Measurements from ENCODE around the gene GGTLC1. TPM values are rescaled to one million over a fixed set of nuclear protein-coding genes. Genes with fewer than 3 reads are reported as not detected.
"Not testable (repeated sequence)": the region's sequence is repeated elsewhere in the genome, so short reads cannot be mapped to it uniquely, and the experiment has no call there.

The GGTLC1 gene
- total and polyA plus RNA-seq, 5 donors from 2014 or later, result not detected

DNA sequence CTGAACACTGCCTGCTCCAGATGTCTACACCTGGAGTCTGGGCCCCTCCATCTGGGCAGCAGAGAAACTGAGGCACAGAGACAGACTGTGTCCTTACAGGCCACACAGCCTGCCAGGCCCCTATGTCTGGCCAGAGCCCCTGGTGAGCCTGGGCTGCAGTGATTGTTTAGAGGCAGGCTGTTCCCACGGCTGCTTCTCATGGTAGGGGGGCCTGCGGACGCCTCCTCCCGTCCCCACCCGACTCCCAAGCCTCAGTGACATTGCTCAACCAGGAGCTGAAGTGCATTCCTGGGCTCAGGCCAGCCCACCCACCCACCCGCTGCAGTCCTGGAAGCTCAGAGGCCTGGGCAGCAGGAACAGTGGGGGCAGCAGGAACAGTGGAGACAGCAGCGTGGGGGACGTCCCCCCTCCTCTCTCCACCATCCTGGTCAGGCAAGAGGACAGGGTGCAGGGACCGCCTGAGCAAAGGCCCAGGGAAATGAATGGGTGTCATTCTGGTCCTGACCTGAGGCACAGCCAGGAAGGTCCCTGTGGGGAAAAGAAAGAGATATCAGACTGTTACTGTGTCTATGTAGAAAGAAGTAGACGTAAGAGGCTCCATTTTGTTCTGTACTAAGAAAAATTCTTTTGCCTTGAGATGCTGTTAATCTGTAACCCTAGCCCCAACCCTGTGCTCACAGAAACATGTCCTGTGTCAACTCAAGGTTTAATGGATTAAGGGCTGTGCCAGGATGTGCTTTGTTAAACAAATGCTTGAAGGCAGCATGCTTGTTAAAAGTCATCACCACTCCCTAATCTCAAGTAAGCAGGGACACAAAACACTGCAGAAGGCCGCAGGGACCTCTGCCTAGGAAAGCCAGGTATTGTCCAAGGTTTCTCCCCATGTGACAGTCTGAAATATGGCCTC, 6.2 kb downstream of the GGTLC1 start:
- H3K9me3 ChIP-seq (ENCODE audit: control insufficient read depth in 2 of 2, low read length in 2 of 2); DNase-seq; H3K36me3 Mint-ChIP-seq; H3K27ac ChIP-seq (ENCODE audit: insufficient read depth, low read length, poor library complexity, severe bottlenecking); H3K27me3 Mint-ChIP-seq; H3K9me3 Mint-ChIP-seq; H3K4me3 ChIP-seq (ENCODE audit: low read depth, low read length); H3K4me1 ChIP-seq (ENCODE audit: control insufficient read depth, insufficient read depth, low read length, poor library complexity, severe bottlenecking); H3K36me3 ChIP-seq (ENCODE audit: control insufficient read depth, insufficient read depth, low read length); H3K27me3 ChIP-seq (ENCODE audit: control insufficient read depth, insufficient read depth, low read length); ATAC-seq (ENCODE audit: low read depth in 2 of 2); H3K4me3 Mint-ChIP-seq; H3K27ac Mint-ChIP-seq; H3K4me1 Mint-ChIP-seq: not testable (repeated sequence)

DNA sequence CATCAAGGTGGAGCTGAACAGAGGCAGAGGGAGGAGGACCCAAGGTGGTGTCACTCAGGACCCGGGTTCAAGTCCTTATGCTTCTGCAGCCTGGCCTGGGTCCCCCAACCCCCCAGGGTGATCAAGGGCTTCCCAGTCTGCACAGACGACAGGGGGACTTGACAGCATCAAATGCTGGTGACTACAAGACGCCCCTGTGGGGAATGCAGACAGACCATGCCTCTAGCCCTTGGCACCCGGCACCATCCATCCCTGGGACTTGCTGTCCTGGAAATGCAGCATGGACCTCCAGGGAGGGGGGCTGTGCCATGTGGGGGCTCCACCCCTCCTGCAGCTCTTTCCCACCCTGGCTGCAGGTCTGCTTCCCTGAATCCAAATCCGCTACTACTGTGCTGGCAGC, 7.1 kb downstream of the GGTLC1 start:
- not testable (repeated sequence) for H3K4me1 ChIP-seq (ENCODE audit: control insufficient read depth, insufficient read depth, low read length, poor library complexity, severe bottlenecking); ATAC-seq (ENCODE audit: low read depth in 2 of 2)

DNA sequence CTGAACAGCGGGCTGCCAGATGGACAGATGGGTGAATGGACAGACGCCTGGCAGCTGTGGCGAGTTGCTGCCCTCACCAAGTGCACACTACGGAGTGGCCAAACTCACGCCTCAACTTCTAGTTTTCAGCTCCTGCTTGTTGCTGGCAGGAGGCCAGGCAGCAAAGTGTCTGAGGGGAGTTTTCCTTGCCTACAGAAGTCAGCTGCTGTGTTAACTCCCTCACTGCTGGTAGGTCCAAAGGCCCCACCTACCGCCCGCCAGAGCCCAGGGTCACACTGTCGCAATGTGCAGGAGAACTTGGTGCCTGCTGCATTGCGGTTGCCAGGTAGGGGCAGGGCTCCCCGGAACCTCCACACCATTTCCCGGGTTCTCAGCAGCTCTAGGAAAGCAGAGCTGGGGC, 7.6 kb downstream of the GGTLC1 start:
- H3K27ac ChIP-seq (ENCODE audit: insufficient read depth, low read length, poor library complexity, severe bottlenecking); H3K36me3 Mint-ChIP-seq; H3K4me3 Mint-ChIP-seq; H3K36me3 ChIP-seq (ENCODE audit: control insufficient read depth, insufficient read depth, low read length); ATAC-seq (ENCODE audit: low read depth in 2 of 2); H3K9me3 ChIP-seq (ENCODE audit: control insufficient read depth in 2 of 2, low read length in 2 of 2); H3K9me3 Mint-ChIP-seq; H3K27me3 ChIP-seq (ENCODE audit: control insufficient read depth, insufficient read depth, low read length); H3K27me3 Mint-ChIP-seq; H3K27ac Mint-ChIP-seq; H3K4me1 ChIP-seq (ENCODE audit: control insufficient read depth, insufficient read depth, low read length, poor library complexity, severe bottlenecking); DNase-seq; H3K4me3 ChIP-seq (ENCODE audit: low read depth, low read length); H3K4me1 Mint-ChIP-seq: not testable (repeated sequence)

More for the DNA sequence above, 7.1 kb downstream of the GGTLC1 start:
- DNase-seq; H3K4me3 Mint-ChIP-seq; H3K9me3 ChIP-seq (ENCODE audit: control insufficient read depth in 2 of 2, low read length in 2 of 2); H3K27me3 ChIP-seq (ENCODE audit: control insufficient read depth, insufficient read depth, low read length); H3K27ac ChIP-seq (ENCODE audit: insufficient read depth, low read length, poor library complexity, severe bottlenecking); H3K27me3 Mint-ChIP-seq; H3K4me3 ChIP-seq (ENCODE audit: low read depth, low read length); H3K36me3 Mint-ChIP-seq; H3K4me1 Mint-ChIP-seq; H3K9me3 Mint-ChIP-seq; H3K27ac Mint-ChIP-seq; H3K36me3 ChIP-seq (ENCODE audit: control insufficient read depth, insufficient read depth, low read length): not testable (repeated sequence)

DNA sequence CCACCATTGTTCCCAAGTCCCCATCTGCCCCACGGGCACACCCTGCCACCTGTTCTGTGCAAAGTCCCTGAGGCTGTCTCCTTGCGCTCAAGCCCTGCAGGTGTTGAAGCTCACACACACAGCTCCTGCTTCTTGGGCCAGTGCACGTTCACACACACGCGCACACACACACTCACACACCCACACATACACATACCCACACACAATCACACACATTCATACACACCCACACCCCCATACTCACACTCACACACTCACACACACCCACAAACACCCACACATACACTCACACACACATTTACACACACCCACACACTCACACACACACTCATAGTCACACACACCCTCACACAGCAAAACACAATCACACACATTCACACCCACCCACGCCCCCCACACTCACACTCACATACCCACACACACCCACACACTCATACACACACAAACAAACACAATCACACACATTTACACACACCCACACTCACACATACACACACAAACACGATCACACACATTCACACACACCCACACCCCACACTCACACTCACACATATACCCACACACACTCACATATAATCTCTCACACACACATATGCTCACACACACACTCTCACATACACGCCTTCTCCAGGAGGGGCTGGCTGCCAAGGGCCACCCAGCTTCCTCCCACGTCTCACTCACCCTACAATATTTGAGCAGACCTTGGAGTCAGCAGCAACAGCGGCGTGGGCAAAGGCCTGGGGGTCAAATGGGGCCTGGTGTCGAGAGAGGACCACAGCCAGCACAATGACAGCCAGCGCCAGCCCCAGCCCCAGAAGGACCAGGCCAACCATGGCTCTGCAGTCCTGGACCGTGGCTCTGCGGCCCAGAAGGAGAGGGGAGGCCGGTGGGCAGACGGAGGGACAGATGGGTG, 8.4 kb downstream of the GGTLC1 start:
- not testable (repeated sequence) for H3K27me3 ChIP-seq (ENCODE audit: control insufficient read depth, insufficient read depth, low read length); DNase-seq; H3K4me1 Mint-ChIP-seq; H3K4me3 ChIP-seq (ENCODE audit: low read depth, low read length); H3K36me3 Mint-ChIP-seq; H3K9me3 ChIP-seq (ENCODE audit: control insufficient read depth in 2 of 2, low read length in 2 of 2); H3K9me3 Mint-ChIP-seq; H3K36me3 ChIP-seq (ENCODE audit: control insufficient read depth, insufficient read depth, low read length); H3K4me3 Mint-ChIP-seq; ATAC-seq (ENCODE audit: low read depth in 2 of 2); H3K27ac ChIP-seq (ENCODE audit: insufficient read depth, low read length, poor library complexity, severe bottlenecking); H3K27me3 Mint-ChIP-seq; H3K4me1 ChIP-seq (ENCODE audit: control insufficient read depth, insufficient read depth, low read length, poor library complexity, severe bottlenecking)
- H3K27ac Mint-ChIP-seq, result peak overlapping the region in 1 of 3 donors; percentile 20

DNA sequence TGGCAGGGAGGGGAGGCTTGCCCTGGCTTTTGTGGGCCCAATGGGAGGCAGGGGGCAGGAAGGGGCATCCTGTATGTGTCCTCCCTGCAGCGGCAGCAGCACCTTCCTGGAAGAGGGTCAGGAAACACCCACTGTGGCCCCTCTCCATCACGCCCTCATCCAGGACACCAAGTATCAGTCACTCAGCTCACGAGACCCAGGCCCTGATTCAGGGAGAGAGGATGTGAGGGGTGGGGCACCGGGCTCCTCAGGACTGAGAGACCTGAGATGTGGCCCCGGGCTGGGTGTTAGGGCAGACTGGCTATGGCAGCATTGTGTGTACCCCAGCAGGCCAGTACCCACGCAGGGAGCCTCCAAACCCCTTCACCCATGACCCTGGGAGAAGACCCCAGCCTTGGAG, 9.2 kb downstream of the GGTLC1 start:
- not testable (repeated sequence) for H3K9me3 Mint-ChIP-seq; H3K9me3 ChIP-seq (ENCODE audit: control insufficient read depth in 2 of 2, low read length in 2 of 2); H3K27me3 Mint-ChIP-seq; DNase-seq; H3K27me3 ChIP-seq (ENCODE audit: control insufficient read depth, insufficient read depth, low read length); H3K27ac ChIP-seq (ENCODE audit: insufficient read depth, low read length, poor library complexity, severe bottlenecking); H3K4me1 Mint-ChIP-seq; ATAC-seq (ENCODE audit: low read depth in 2 of 2); H3K27ac Mint-ChIP-seq; H3K4me3 ChIP-seq (ENCODE audit: low read depth, low read length); H3K4me3 Mint-ChIP-seq; H3K36me3 ChIP-seq (ENCODE audit: control insufficient read depth, insufficient read depth, low read length); H3K36me3 Mint-ChIP-seq; H3K4me1 ChIP-seq (ENCODE audit: control insufficient read depth, insufficient read depth, low read length, poor library complexity, severe bottlenecking)

DNA sequence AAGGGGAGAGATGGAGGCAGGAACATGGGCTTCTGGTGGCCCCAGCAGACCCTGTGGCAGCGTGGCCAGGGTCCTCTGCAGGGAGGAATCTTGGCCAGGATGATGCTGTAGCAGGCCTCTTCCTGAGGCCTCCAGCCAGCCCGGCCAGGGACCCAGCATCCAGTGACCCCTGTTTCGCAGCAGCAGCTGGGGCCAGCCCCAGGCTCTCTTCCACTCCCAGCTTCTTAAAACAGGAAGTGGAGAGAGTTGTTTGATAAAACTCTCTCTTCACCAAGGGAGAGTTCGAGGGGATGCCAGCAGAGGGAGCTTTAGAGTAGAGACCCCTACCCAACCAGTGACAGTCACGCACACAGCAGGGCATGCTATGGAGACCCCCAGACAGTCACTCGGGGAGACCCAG, 10.1 kb downstream of the GGTLC1 start:
- not testable (repeated sequence) for H3K4me1 ChIP-seq (ENCODE audit: control insufficient read depth, insufficient read depth, low read length, poor library complexity, severe bottlenecking); H3K36me3 ChIP-seq (ENCODE audit: control insufficient read depth, insufficient read depth, low read length); H3K27ac Mint-ChIP-seq; ATAC-seq (ENCODE audit: low read depth in 2 of 2); H3K4me3 Mint-ChIP-seq; H3K9me3 Mint-ChIP-seq; H3K36me3 Mint-ChIP-seq; H3K9me3 ChIP-seq (ENCODE audit: control insufficient read depth in 2 of 2, low read length in 2 of 2); DNase-seq; H3K27me3 Mint-ChIP-seq; H3K4me1 Mint-ChIP-seq; H3K27ac ChIP-seq (ENCODE audit: insufficient read depth, low read length, poor library complexity, severe bottlenecking); H3K4me3 ChIP-seq (ENCODE audit: low read depth, low read length); H3K27me3 ChIP-seq (ENCODE audit: control insufficient read depth, insufficient read depth, low read length)

DNA sequence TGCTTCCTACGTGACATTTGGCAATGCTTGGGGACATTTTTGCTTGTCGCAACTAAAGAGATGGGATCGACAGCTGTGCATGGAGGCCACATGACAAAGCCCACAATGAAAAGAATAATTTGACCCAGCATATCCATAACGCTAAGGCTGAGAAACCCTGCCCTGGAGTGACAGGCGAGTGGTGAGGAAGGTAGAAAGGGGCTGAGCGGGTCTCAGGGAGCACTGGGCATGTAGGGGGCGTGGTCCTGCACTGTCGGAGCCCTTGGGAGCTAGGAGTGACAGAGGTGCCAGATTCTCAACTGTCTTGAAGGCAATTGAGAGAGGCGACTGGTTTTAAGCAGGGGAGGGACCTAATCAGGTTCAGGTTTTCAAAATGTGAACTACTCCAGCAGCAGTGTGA, 13.6 kb downstream of the GGTLC1 start:
- no peak overlapping the region for H3K27ac ChIP-seq (ENCODE audit: insufficient read depth, low read length, poor library complexity, severe bottlenecking)
- ATAC-seq (ENCODE audit: low read depth in 2 of 2) (no peak), DNase-seq (no peak)
- H3K9me3 ChIP-seq (ENCODE audit: control insufficient read depth in 2 of 2, low read length in 2 of 2), result no peaks in the 10 kb centered on the region
- no peak overlapping the region for H3K4me3 ChIP-seq (ENCODE audit: low read depth, low read length)
- no peaks in the 10 kb centered on the region for H3K36me3 ChIP-seq (ENCODE audit: control insufficient read depth, insufficient read depth, low read length)
- H3K4me1 ChIP-seq (ENCODE audit: control insufficient read depth, insufficient read depth, low read length, poor library complexity, severe bottlenecking), result no peaks in the 10 kb centered on the region
- Mint-ChIP-seq H3K27ac (no peak overlapping the region), H3K27me3 (peaks cover 5% of the 10 kb centered on the region), H3K36me3 (no peaks in the 10 kb centered on the region), H3K4me1 (no peaks in the 10 kb centered on the region), H3K4me3 (no peak overlapping the region), H3K9me3 (no peaks in the 10 kb centered on the region)
- no peaks in the 10 kb centered on the region for H3K27me3 ChIP-seq (ENCODE audit: control insufficient read depth, insufficient read depth, low read length)

All from CD4-positive, CD25-positive, alpha-beta regulatory T cell (primary cell).